Right forelimb (tissue), 1 donor: ENCODE measurements around the gene ZAR1L.

Source experiments
- DNase-seq: peaks from one replicate; pipeline ENCODE4 v3.0.0-alpha.2; 2018

Gene ZAR1L

DNA sequence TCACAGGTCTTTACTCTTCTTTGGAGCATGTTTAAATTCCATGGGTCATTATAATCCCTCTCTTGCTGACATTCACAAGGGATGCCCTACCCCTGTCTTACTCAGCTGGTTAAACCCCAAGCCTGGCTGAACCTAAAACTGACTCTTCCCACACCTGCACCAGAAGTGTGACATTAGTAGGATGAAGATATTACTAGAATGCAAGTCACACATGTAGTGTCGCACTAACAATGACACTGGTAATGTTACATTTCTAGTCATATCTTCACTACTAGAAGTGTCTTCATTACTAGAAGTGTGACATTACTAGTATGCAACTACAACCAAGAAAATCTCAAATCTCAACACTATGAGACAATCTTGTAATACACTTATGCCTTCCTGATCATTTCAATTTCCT lies 14.2 kb downstream of the ZAR1L start:
- no peak for DNase-seq

- no peak for DNase-seq
Observed at GRCh38 chr13:32300406-32300805, 14.8 kb downstream of the ZAR1L start.

DNA sequence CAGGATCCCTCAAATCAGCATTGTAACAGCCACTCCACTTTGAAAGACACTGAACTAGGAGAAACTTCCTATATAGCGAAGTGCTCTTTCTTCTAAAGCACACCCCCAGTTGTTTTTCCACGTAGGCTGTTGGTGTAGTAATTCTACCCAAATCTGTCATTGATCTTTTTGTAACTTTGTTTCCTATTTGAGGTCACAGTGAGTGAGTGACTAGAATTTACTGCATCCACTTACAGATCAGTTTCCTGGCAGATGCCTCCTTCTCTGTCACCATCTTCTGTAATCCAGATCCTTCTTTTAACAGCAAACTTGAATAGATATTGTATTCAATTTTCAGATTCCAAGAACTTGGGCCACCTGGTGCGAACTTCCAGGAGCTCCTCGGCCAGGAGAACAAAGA lies 15.3 kb downstream of the ZAR1L start:
- DNase-seq = no peak

- no peak for DNase-seq
Observed at GRCh38 chr13:32298695-32299094, 16.5 kb downstream of the ZAR1L start.

DNA sequence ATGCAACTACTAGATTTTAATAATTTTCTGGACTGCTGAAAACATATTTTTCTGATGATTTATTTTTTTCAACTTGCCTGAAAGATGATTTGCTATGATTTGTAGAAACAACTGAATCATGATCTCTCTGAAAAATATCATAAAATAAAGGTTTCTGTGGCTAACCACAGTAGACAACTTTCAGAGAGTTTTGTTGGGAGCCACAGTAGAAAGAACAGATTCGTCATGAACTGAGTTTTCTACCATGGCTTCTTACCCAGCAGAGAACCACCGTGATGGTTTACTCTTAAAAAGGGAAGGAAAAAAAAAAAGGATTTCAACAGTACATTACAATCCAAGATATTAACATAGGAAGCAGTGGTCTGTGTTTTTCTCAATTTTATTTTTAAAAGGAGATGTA lies 18.0 kb downstream of the ZAR1L start:
- no peak for DNase-seq

DNA sequence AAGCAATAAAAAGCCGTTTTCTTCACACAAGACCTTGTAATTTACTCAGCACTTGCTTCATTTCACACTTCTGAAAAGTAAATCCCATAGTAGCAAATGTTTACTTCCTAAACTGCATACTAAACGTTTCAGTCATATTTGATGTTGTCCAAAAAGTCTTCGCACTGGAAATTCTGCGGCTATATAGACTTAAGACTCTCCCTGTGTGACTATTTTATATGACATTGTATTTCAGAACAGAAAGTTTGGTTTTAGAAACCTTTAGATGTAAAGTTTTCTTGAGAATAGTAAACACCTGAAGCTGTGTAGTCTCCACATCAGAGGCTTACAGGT lies 29.6 kb downstream of the ZAR1L start:
- no peak for DNase-seq

- DNase-seq = no peak
Observed at GRCh38 chr13:32284927-32285632, 30.1 kb downstream of the ZAR1L start.

- DNase-seq = no peak
Observed at GRCh38 chr13:32282096-32282711, 33.0 kb downstream of the ZAR1L start.

GRCh38 chr13:32281096-32281495 lies 34.1 kb downstream of the ZAR1L start:
- no peak for DNase-seq

- DNase-seq = no peak
Observed at GRCh38 chr13:32278426-32278825, 36.7 kb downstream of the ZAR1L start.

DNA sequence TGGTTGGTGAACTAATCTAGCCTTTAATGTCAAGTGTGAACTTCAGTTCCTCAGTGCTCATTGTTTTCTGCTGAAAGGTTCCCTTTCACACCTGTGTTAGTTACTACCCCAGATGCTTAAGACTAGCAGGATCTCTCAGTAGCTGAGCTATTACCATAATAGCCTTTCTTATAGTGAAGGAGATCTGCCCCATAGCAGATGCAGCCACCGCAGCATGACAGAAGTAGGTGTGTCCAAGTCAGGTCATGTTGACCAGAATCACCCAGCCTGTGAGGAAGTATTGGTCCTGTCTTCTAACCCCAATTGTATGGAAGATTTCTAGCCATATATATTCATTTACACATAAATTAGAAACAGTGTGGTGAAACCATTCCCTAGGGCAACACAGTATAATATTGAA lies 37.3 kb downstream of the ZAR1L start:
- no peak for DNase-seq

- no peak for DNase-seq
Observed at GRCh38 chr13:32272021-32272683, 43.0 kb downstream of the ZAR1L start.

DNA sequence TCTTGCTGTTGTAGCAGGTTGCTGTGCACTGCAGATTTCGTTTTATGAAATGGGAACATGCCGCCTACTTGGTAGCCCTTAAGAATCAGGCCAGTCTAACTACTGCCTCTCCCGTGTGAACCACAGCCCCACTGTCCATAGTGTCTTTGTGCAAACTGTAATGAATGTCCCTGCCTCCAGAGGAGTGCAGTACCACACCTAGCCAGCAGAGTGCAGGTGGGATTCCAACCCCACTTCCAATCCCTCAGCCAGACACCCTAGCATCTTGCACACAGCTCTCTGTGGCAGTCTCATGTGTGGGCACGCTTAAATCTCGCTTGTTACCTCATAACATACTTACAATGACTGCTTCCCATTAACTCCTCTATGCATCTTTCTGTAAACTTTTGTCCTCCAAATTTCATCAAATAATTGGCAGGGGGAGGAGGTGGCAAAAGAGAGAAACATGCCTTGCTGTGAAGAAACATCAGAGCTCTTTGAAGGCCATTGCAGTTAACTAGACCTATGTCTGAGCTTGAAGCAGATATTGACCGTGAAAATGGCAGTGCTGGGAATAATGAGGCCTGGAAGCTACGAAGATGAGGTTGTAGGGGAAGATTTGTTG lies 47.2 kb downstream of the ZAR1L start:
- DNase-seq = no peak

GRCh38 chr13:32266130-32266529 lies 49.0 kb downstream of the ZAR1L start:
- no peak for DNase-seq

GRCh38 chr13:32265726-32266125 lies 49.4 kb downstream of the ZAR1L start:
- no peak for DNase-seq

DNA sequence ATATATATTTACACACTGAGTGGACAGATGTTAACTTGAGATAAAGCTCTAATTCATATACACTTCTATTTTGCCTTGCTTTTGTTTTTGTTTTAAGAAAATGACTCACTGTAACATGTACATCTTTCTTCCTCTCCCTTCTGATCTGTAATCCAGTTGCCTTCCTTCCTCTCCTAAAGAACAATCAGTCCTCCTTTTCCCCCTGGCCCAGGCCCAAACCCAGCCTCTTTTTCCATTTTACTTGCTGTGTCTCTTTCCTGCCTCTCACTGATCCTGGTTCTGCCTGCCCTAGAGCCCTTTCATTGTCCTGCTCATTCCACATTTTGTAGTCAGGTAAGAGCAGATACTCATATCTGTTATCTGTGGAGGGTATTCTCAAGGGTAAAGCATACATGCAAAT lies 50.8 kb downstream of the ZAR1L start:
- peak; percentile 52 for DNase-seq

DNA sequence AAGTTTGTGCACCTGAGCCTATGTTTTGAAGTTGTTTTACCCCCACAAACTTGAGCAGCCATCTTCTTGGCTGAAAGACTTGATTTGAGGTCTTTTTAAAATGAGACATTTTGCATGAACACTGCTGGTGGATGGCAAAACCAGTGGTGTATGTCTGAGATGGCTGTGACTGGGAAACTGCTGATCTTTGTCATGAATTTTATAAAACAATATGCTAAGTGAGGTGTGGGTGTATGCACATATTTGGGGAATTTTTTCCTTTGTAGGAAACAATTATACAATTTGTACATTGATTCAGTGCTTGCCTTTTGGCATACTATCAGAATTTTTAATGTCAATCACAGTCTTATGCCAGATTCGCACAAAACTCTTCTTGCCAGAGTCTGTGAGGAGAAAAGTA lies 52.5 kb downstream of the ZAR1L start:
- DNase-seq = no peak

DNA sequence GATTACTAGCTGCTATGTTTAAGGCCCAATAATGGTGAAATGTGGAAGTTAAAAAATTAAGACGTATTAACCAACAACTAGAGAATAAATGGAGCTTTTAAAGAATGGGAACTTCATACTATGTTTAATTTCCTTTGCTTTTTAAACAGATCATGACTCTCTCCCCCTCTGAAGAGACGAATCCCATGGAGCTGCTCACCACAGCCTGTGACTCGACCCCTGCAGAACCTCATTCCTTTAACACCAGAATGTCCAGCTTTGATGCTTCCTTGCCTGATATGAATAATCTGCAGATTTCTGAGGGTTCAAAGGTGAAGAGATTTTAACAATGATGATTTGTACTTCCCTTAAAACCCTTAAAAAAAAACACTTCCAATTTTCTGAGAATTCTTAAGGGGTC lies 53.0 kb downstream of the ZAR1L start:
- DNase-seq = no peak

- DNase-seq = peak; percentile 48
Observed at GRCh38 chr13:32261567-32261966, 53.6 kb downstream of the ZAR1L start.

DNA sequence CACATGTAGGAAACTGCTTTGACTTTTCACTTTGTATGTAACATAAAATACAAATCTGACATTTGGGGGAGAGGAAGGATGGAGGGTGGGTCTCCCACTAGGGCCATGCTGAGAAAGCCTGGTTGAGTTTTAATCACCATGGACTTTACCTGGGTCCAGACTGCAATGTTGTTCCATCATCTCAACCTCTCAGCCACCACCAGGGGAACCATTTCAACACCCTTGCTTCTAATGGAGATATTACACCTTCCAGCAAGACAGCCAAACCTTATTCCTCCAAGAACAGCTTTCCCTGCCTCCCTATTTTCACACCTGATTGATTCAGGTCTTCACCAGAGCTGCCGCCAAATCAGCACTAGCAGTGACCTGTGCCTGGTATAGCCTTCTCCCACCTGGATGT lies 56.0 kb downstream of the ZAR1L start:
- no peak for DNase-seq

DNA sequence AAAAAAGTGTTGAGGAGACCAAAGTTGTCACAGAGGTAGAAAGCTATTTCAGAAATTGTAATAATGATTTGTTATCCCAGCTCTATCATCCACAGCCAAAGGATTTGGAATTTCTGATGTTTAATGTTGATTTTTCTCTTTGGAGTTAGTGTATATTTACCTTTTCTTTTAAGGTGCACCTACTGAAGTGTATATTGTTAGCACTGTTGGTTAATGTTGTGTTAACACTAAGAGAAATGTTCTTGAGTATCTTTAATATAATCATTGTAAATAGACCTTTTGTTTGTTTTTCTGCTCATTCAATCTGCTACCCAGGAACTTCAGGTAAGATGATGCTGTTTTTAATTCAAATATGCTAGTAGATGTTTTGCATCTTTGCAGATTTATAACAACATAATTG lies 57.5 kb downstream of the ZAR1L start:
- no peak for DNase-seq

DNA sequence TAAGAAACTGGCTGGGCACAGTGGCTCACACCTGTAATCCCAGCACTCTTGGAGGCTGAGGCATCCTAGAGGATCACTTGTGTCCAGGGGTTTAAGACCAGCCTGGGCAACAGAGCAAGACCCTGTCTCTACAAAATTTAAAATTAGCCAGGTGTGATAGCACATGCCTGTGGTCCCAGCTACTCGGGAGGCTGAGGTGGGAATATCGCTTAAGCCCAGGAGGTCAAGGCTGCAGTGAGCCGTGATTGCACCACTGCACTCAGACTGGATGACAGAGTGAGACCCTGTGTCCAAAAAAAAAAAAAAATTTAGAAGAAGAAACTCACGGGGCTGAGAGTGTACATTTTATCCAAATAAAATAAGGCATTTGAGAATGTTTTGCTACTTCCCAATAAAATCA lies 58.9 kb downstream of the ZAR1L start:
- DNase-seq = no peak

DNA sequence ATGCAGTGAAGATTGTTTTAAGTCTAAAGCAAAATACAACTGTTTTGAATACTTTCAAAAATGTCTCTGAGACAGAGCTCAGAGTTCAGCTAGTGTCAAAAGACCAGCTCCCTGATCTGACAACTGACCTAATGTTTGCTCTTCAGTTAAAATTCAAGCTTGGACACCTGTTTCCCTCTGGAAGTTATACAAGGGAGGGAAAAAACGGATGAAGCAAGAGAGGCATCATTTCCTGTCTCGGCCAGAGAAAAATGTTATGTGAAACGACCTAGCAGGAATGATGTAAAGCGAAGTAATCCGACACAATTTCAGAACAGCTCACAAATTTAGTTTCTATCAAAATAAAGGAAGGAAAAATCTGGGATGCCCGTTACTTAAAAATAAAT lies 59.4 kb downstream of the ZAR1L start:
- DNase-seq = no peak
